Caco-2 (cell line): Measurements from ENCODE around the gene VAPB. TPM values are rescaled to one million over a fixed set of nuclear protein-coding genes. Genes with fewer than 3 reads are reported as not detected.

Experiments
- Bru-seq: library from RNA; stranded (reverse); fragments of 400-500 nt; gene quantifications from one replicate; lab custom pipeline; 2021; lab: Mats Ljungman, UMichigan
- BruChase-seq, 2 experiments: library from RNA; stranded (reverse); fragments of 400-500 nt; gene quantifications; one replicate each; lab custom pipeline; 2021; lab: Mats Ljungman, UMichigan
- BruUV-seq: library from RNA; stranded (reverse); fragments of 400-500 nt; replicated peaks from 2 replicates; lab custom pipeline; 2021; lab: Mats Ljungman, UMichigan
- CTCF ChIA-PET: fragments of 300-600 bp; sonication (Branson Sonifier 250); formaldehyde crosslinking; loops from one replicate; lab custom pipeline; 2022; ENCODE audit warnings: antibody characterized with exemption; lab: Charles Lee
- POLR2A ChIA-PET: fragments of 300-600 bp; sonication (Branson Sonifier 250); formaldehyde crosslinking; loops from one replicate; lab custom pipeline; 2022; ENCODE audit warnings: antibody characterized with exemption; lab: Charles Lee
- DNase-seq, 2 experiments: peaks; one replicate each; pipeline versions ENCODE4 v3.0.0 to v3.0.0-alpha.2; 2020 to 2022
- H3K27me3 ChIP-seq: replicated peaks from 2 replicates; pipeline ENCODE4 v1.6.0; 2011; ENCODE audit warnings: low read length; ENCODE audit not compliant: control insufficient read depth, insufficient read depth
- H3K36me3 ChIP-seq: 2 replicates; pipeline ENCODE4 v1.5.1; 2011; ENCODE audit warnings: low read length; ENCODE audit not compliant: control insufficient read depth, insufficient read depth
- H3K4me1 ChIP-seq: fragments of 250-450 bp; sonication (Bioruptor Pico); 2 replicates; pipeline ENCODE4 v1.5.1; 2020; ENCODE audit warnings: mild to moderate bottlenecking
- H3K4me3 ChIP-seq: 2 replicates; pipeline ENCODE4 v1.5.1; 2011; ENCODE audit warnings: low read depth, mild to moderate bottlenecking, control low read depth, low read length
- H3K9me3 ChIP-seq: fragments of 250-450 bp; sonication (Bioruptor Pico); 2 replicates; pipeline ENCODE4 v1.5.1; 2020; ENCODE audit warnings: mild to moderate bottlenecking, moderate library complexity
- H3K27ac Mint-ChIP-seq: one replicate; pipeline ENCODE4 v1.8.0; 2022; ENCODE audit warnings: mixed read lengths; ENCODE audit not compliant: unreplicated experiment
- H3K27me3 Mint-ChIP-seq: one replicate; pipeline ENCODE4 v1.8.0; 2022; ENCODE audit warnings: mixed read lengths; ENCODE audit not compliant: insufficient read depth, unreplicated experiment
- H3K36me3 Mint-ChIP-seq: one replicate; pipeline ENCODE4 v1.8.0; 2022; ENCODE audit warnings: mild to moderate bottlenecking, mixed read lengths; ENCODE audit not compliant: insufficient read depth, unreplicated experiment
- H3K4me1 Mint-ChIP-seq: one replicate; pipeline ENCODE4 v1.8.0; 2022; ENCODE audit warnings: low read depth, mixed read lengths; ENCODE audit not compliant: unreplicated experiment
- H3K4me3 Mint-ChIP-seq: one replicate; pipeline ENCODE4 v1.8.0; 2022; ENCODE audit warnings: mild to moderate bottlenecking, moderate library complexity, mixed read lengths; ENCODE audit not compliant: unreplicated experiment
- H3K9me3 Mint-ChIP-seq: one replicate; pipeline ENCODE4 v1.8.0; 2022; ENCODE audit warnings: mixed read lengths; ENCODE audit not compliant: unreplicated experiment
- CTCF ChIP-seq, 2 experiments: fragments of 200-600 bp in 1 of 2; IDR thresholded peaks; 1 replicate in 1 of 2; 2 replicates in 1 of 2; pipeline versions ENCODE4 v1.5.1 to v1.8.0; 2011 to 2022; ENCODE audit warnings: antibody characterized with exemption in 1 of 2, control low read depth in 1 of 2, inconsistent platforms in 1 of 2, low read depth in 1 of 2, low read length in 1 of 2, mild to moderate bottlenecking in 1 of 2, moderate library complexity in 1 of 2; ENCODE audit not compliant: insufficient read depth in 1 of 2, severe bottlenecking in 1 of 2, unreplicated experiment in 1 of 2
- intact Hi-C: fragments of 100-400 bp; cut with micrococcal nuclease; formaldehyde crosslinking; loops from one replicate; pipeline ENCODE4 v1.10.0; 2022; ENCODE audit not compliant: unreplicated experiment
- long read RNA-seq: library from polyadenylated mRNA; stranded (forward); transcript quantifications from one replicate; pipeline ENCODE4 v2.0.0, GENCODE V29; 2022
- total RNA-seq: library from RNA; stranded (reverse); gene quantifications from 2 replicates; pipeline ENCODE4 v1.2.3, GENCODE V29; 2022

Gene VAPB
- 182 and 186 TPM in 2 replicates for total RNA-seq
- percentile 97 among the genes with signal in this experiment for Bru-seq, nascent RNA
- BruChase-seq, experiment 1, labeled RNA remaining after a 2-hour chase = percentile 95 among the genes with signal in this experiment
- BruChase-seq, experiment 2, labeled RNA remaining after a 6-hour chase = percentile 95 among the genes with signal in this experiment
- long read RNA-seq, full-length matches to known transcripts = 270 of 326 reads
- long read RNA-seq, partial matches to known transcripts = 18 of 326 reads
- long read RNA-seq, other reads (novel, unspliced or antisense) = 38 of 326 reads

GRCh38 chr20:58388882-58389323 lies at the start of gene VAPB:
Gene VAPB (plus strand): TSS chr20:58389229. CDS start chr20:58389460, 231 bp downstream.
- Mint-ChIP-seq H3K27me3 (no peaks in the 10 kb centered on the region), H3K27ac (peak within 1 kb of the TSS; percentile 88), H3K36me3 (peaks cover 50% of the 10 kb centered on the region), H3K9me3 (no peaks in the 10 kb centered on the region), H3K4me3 (peak within 1 kb of the TSS; percentile 86), H3K4me1 (peaks cover 36% of the 10 kb centered on the region)
- intact Hi-C loops = loop anchor here (1.0 to 5.0 kb wide), 3 partner anchors 16 to 77 kb away; no protein-coding TSS in a partner anchor
- peak; percentile 98 to 100 for DNase-seq
- no peak for TF ChIP-seq CTCF (IDR thresholded peaks at IDR 0.05; ENCODE audit: insufficient read depth in 1 of 2, low read depth in 1 of 2, low read length in 1 of 2, severe bottlenecking in 1 of 2, unreplicated experiment in 1 of 2)
- Histone ChIP-seq H3K4me1 (peaks cover 22% of the 10 kb centered on the region), H3K9me3 (peaks cover 14% of the 10 kb centered on the region), H3K36me3 (peaks cover 5% of the 10 kb centered on the region; the same call in 1 of the 2 replicates), H3K27me3 (no peaks in the 10 kb centered on the region), H3K4me3 (peak within 1 kb of the TSS; percentile 74)
- CTCF ChIA-PET = interaction anchor here (0.6 to 1.4 kb wide), 15 partner anchors 10 to 1067 kb away, joined by 3 to 9 read pairs (median 3); partner anchors contain the start of genes RAB22A and STX16
- POLR2A ChIA-PET = interaction anchor here (0.6 to 1.7 kb wide), 17 partner anchors 15 to 643 kb away, joined by 3 to 26 read pairs (median 4); partner anchors contain the start of genes ATP5F1E, RAB22A and STX16
- no TSS peak for BruUV-seq

GRCh38 chr20:58339741-58340140 lies 49.3 kb upstream of the VAPB start:
- H3K9me3 Mint-ChIP-seq = peaks cover 25% of the 10 kb centered on the region
- CTCF ChIA-PET = no interaction called here
- H3K4me3 Mint-ChIP-seq = no peak overlapping the region
- no peak for TF ChIP-seq CTCF (IDR thresholded peaks at IDR 0.05; ENCODE audit: insufficient read depth in 1 of 2, low read depth in 1 of 2, low read length in 1 of 2, severe bottlenecking in 1 of 2, unreplicated experiment in 1 of 2)
- H3K36me3 ChIP-seq = peaks cover 5% of the 10 kb centered on the region; the same call in 1 of the 2 replicates
- H3K27me3 Mint-ChIP-seq = no peaks in the 10 kb centered on the region
- H3K36me3 Mint-ChIP-seq = peaks cover 22% of the 10 kb centered on the region
- POLR2A ChIA-PET = no interaction called here
- BruUV-seq = no TSS peak
- peaks cover 32% of the 10 kb centered on the region for H3K4me1 Mint-ChIP-seq
- no peaks in the 10 kb centered on the region for H3K27me3 ChIP-seq
- peaks cover 35% of the 10 kb centered on the region for H3K4me1 ChIP-seq
- DNase-seq = no peak
- no peak overlapping the region for H3K27ac Mint-ChIP-seq
- H3K4me3 ChIP-seq = no peak overlapping the region
- H3K9me3 ChIP-seq = no peaks in the 10 kb centered on the region
- intact Hi-C loops = no loop called here

GRCh38 chr20:58340151-58340550 lies 48.9 kb upstream of the VAPB start:
- CTCF ChIA-PET = no interaction called here
- Mint-ChIP-seq H3K4me3 (no peak overlapping the region), H3K9me3 (peaks cover 25% of the 10 kb centered on the region), H3K36me3 (peaks cover 22% of the 10 kb centered on the region), H3K4me1 (peaks cover 32% of the 10 kb centered on the region), H3K27ac (no peak overlapping the region), H3K27me3 (no peaks in the 10 kb centered on the region)
- no peak for DNase-seq
- H3K36me3 ChIP-seq = peaks cover 5% of the 10 kb centered on the region; the same call in 1 of the 2 replicates
- no peaks in the 10 kb centered on the region for H3K9me3 ChIP-seq
- no peak for TF ChIP-seq CTCF (IDR thresholded peaks at IDR 0.05; ENCODE audit: insufficient read depth in 1 of 2, low read depth in 1 of 2, low read length in 1 of 2, severe bottlenecking in 1 of 2, unreplicated experiment in 1 of 2)
- no peaks in the 10 kb centered on the region for H3K27me3 ChIP-seq
- BruUV-seq = no TSS peak
- H3K4me3 ChIP-seq = no peak overlapping the region
- peaks cover 35% of the 10 kb centered on the region for H3K4me1 ChIP-seq
- intact Hi-C loops = no loop called here
- POLR2A ChIA-PET = no interaction called here
